HG03558 (cell line): Measurements from ENCODE around the gene JOSD2.

ENCODE experiments used
- ATAC-seq: cut with Tn5 transposase; IDR thresholded peaks from one replicate; pipeline ENCODE4 v1.9.1; 2021; ENCODE audit warnings: moderate number of reproducible peaks; ENCODE audit not compliant: unreplicated experiment; ENCODE audit errors: extremely low read depth

JOSD2 gene

GRCh38 chr19:50515168-50515561 is 4.2 kb upstream of the JOSD2 start:
- ATAC-seq = no peak

- no peak for ATAC-seq
Measured at GRCh38 chr19:50514346-50515167, 3.6 kb upstream of the JOSD2 start.

- ATAC-seq = no peak
Measured at GRCh38 chr19:50513746-50514345, 2.9 kb upstream of the JOSD2 start, which contains the start of gene ASPDH. TSS of gene ASPDH (minus strand) at chr19:50513913. CDS start at chr19:50513823, 90 bp downstream.

- ATAC-seq = no peak
Measured at GRCh38 chr19:50512999-50513745, 2.2 kb upstream of the JOSD2 start.

- ATAC-seq = no peak
Measured at GRCh38 chr19:50512112-50512998, 1.4 kb upstream of the JOSD2 start.

GRCh38 chr19:50510700-50511068 is 307 bp downstream of the JOSD2 start:
- ATAC-seq = no peak

GRCh38 chr19:50510121-50510670 is 795 bp downstream of the JOSD2 start:
- no peak for ATAC-seq

GRCh38 chr19:50509366-50509765 is 1.6 kb downstream of the JOSD2 start:
- no peak for ATAC-seq

GRCh38 chr19:50508843-50509190 is 2.2 kb downstream of the JOSD2 start:
- ATAC-seq = no peak

GRCh38 chr19:50507376-50507775 is 3.6 kb downstream of the JOSD2 start:
- ATAC-seq = no peak

- no peak for ATAC-seq
Measured at GRCh38 chr19:50506700-50507099, 4.3 kb downstream of the JOSD2 start.

GRCh38 chr19:50505856-50506611 is 5.0 kb downstream of the JOSD2 start:
- ATAC-seq = no peak

GRCh38 chr19:50501568-50502475 is 9.2 kb downstream of the JOSD2 start:
- ATAC-seq = no peak

GRCh38 chr19:50501186-50501567 is 9.8 kb downstream of the JOSD2 start:
- no peak for ATAC-seq

GRCh38 chr19:50500753-50501151 is 10.2 kb downstream of the JOSD2 start:
- ATAC-seq = no peak

GRCh38 chr19:50500060-50500752 is 10.8 kb downstream of the JOSD2 start:
- no peak for ATAC-seq

- ATAC-seq = no peak
Measured at GRCh38 chr19:50498219-50499056, 12.6 kb downstream of the JOSD2 start.
